H1 (cell line): ENCODE measurements around the gene ATXN7. TPM values are rescaled to one million over a fixed set of nuclear protein-coding genes. Genes with fewer than 3 reads are reported as not detected.

Source experiments
- CTCF ChIA-PET: fragments of 300-600 bp; sonication (Branson Sonifier 250); formaldehyde crosslinking; loops from one replicate; lab custom pipeline; 2021; ENCODE audit not compliant: partially characterized antibody; lab: Charles Lee
- POLR2A ChIA-PET: fragments of 300-600 bp; sonication (Branson Sonifier 250); formaldehyde crosslinking; loops from one replicate; lab custom pipeline; 2021; ENCODE audit warnings: inconsistent platforms; ENCODE audit not compliant: partially characterized antibody; lab: Charles Lee
- DNase-seq, 2 experiments: peaks; one replicate each; pipeline versions ENCODE4 v3.0.0 to v3.0.0-alpha.2; 2010 to 2022; ENCODE audit warnings: low spot score in 2 of 2, low read depth in 1 of 2, mixed read lengths in 1 of 2
- FAIRE-seq: peaks from 2 replicates; lab custom pipeline; 2011; peaks lifted over from hg19 to GRCh38; lab: Jason Lieb, UNC
- H2AFZ ChIP-seq: 2 replicates; pipeline ENCODE4 v1.8.1; 2012; ENCODE audit warnings: low read length, inconsistent platforms
- H2AK5ac ChIP-seq: 2 replicates; pipeline ENCODE4 v1.6.1; 2013; ENCODE audit warnings: low read depth, low read length
- H2BK120ac ChIP-seq: replicated peaks from 2 replicates; pipeline ENCODE3; 2013; ENCODE audit warnings: low read depth, low read length, inconsistent platforms
- H2BK12ac ChIP-seq: 2 replicates; pipeline ENCODE4 v1.6.1; 2013; ENCODE audit warnings: low read depth, low read length
- H2BK15ac ChIP-seq: 2 replicates; pipeline ENCODE4 v1.6.1; 2013; ENCODE audit warnings: low read length
- H2BK20ac ChIP-seq: 2 replicates; pipeline ENCODE4 v1.6.1; 2013; ENCODE audit warnings: low read length
- H2BK5ac ChIP-seq: 2 replicates; pipeline ENCODE4 v1.6.1; 2013; ENCODE audit warnings: low read depth, low read length
- H3K14ac ChIP-seq: 2 replicates; pipeline ENCODE4 v1.6.1; 2013; ENCODE audit warnings: inconsistent platforms; ENCODE audit not compliant: insufficient read length
- H3K18ac ChIP-seq: 2 replicates; pipeline ENCODE4 v1.6.1; 2013; ENCODE audit warnings: low read length; ENCODE audit errors: extremely low read depth
- H3K23ac ChIP-seq: 2 replicates; pipeline ENCODE4 v1.6.1; 2013; ENCODE audit warnings: inconsistent platforms; ENCODE audit not compliant: insufficient read length
- H3K23me2 ChIP-seq: 2 replicates; pipeline ENCODE4 v1.6.1; 2013; ENCODE audit warnings: low read depth, low read length
- H3K27ac ChIP-seq: 2 replicates; pipeline ENCODE4 v1.6.1; 2011; ENCODE audit warnings: low read depth, low read length, inconsistent platforms
- H3K27me3 ChIP-seq, 4 experiments: replicated peaks in 1 of 4; 1 replicate in 1 of 4; 2 replicates in 3 of 4; pipeline versions ENCODE4 v1.6.1 to v1.8.1; 2011 to 2013; ENCODE audit warnings: low read length in 3 of 4, mild to moderate bottlenecking in 3 of 4, inconsistent platforms in 2 of 4, mixed read lengths in 2 of 4, moderate library complexity in 1 of 4; ENCODE audit not compliant: control insufficient read depth in 3 of 4, insufficient read depth in 3 of 4; ENCODE audit errors: extremely low read depth in 1 of 4
- H3K36me3 ChIP-seq, 4 experiments: 2 replicates each; pipeline versions ENCODE4 v1.6.1 to v1.8.1; 2011 to 2013; ENCODE audit warnings: mild to moderate bottlenecking in 4 of 4, low read length in 3 of 4, moderate library complexity in 2 of 4, control low read depth in 1 of 4, inconsistent platforms in 1 of 4; ENCODE audit not compliant: insufficient read depth in 4 of 4, control insufficient read depth in 2 of 4
- H3K4ac ChIP-seq: replicated peaks from 2 replicates; pipeline ENCODE3; 2013; ENCODE audit warnings: low read length, low read depth, mixed read lengths, inconsistent platforms; ENCODE audit not compliant: insufficient read length
- H3K4me1 ChIP-seq, 4 experiments: replicated peaks in 1 of 4; 1 replicate in 1 of 4; 2 replicates in 3 of 4; pipeline versions ENCODE4 v1.6.1 to v1.8.1; 2011 to 2013; ENCODE audit warnings: low read length in 3 of 4, inconsistent platforms in 2 of 4, mixed read lengths in 1 of 4; ENCODE audit not compliant: insufficient read depth in 4 of 4, control insufficient read depth in 3 of 4
- H3K4me2 ChIP-seq, 2 experiments: 2 replicates each; pipeline versions ENCODE4 v1.6.1 to v1.8.1; 2011 to 2013; ENCODE audit warnings: low read depth in 2 of 2, low read length in 2 of 2, control low read depth in 1 of 2, inconsistent platforms in 1 of 2, mild to moderate bottlenecking in 1 of 2; ENCODE audit not compliant: insufficient read depth in 1 of 2
- H3K4me3 ChIP-seq, 4 experiments: fragments of 200-600, 300-600 bp in 1 of 4; sonication (generic), shearing (Covaris generic), sonication (Bioruptor Twin) in 1 of 4; 2 replicates each; pipeline versions ENCODE4 v1.5.1 to v1.8.1; 2011 to 2016; ENCODE audit warnings: low read length in 4 of 4, low read depth in 3 of 4, control low read depth in 2 of 4, inconsistent platforms in 2 of 4, mild to moderate bottlenecking in 2 of 4, mixed read lengths in 1 of 4, moderate library complexity in 1 of 4; ENCODE audit not compliant: insufficient read depth in 2 of 4; ENCODE audit errors: extremely low read depth in 1 of 4
- H3K56ac ChIP-seq: replicated peaks from 2 replicates; pipeline ENCODE3; 2013; ENCODE audit warnings: low read depth, mild to moderate bottlenecking, mixed read lengths, low read length, inconsistent platforms; ENCODE audit not compliant: insufficient read length
- H3K79me1 ChIP-seq: 2 replicates; pipeline ENCODE4 v1.6.1; 2013; ENCODE audit warnings: low read depth, low read length, control low read depth
- H3K79me2 ChIP-seq, 2 experiments: 2 replicates each; pipeline versions ENCODE4 v1.6.1 to v1.8.1; 2012 to 2013; ENCODE audit warnings: low read length in 2 of 2, mild to moderate bottlenecking in 2 of 2, inconsistent platforms in 1 of 2; ENCODE audit not compliant: insufficient read depth in 2 of 2, control insufficient read depth in 1 of 2
- H3K9ac ChIP-seq, 4 experiments: replicated peaks in 1 of 4; 1 replicate in 1 of 4; 2 replicates in 3 of 4; pipeline versions ENCODE4 v1.6.1 to v1.8.1; 2011 to 2013; ENCODE audit warnings: low read depth in 3 of 4, low read length in 3 of 4, control low read depth in 2 of 4, mild to moderate bottlenecking in 2 of 4, moderate library complexity in 2 of 4, inconsistent platforms in 1 of 4; ENCODE audit errors: extremely low read depth in 1 of 4
- H3K9me3 ChIP-seq, 2 experiments: 2 replicates each; pipeline versions ENCODE4 v1.6.1 to v1.8.1; 2012 to 2013; ENCODE audit warnings: mild to moderate bottlenecking in 2 of 2, moderate library complexity in 2 of 2, control low read depth in 1 of 2, inconsistent platforms in 1 of 2, low read depth in 1 of 2, low read length in 1 of 2, mixed read lengths in 1 of 2; ENCODE audit not compliant: insufficient read depth in 2 of 2
- H4K20me1 ChIP-seq, 2 experiments: replicated peaks in 1 of 2; 2 replicates each; pipeline versions ENCODE3 to v1.8.1; 2011 to 2013; ENCODE audit warnings: inconsistent platforms in 2 of 2, low read length in 2 of 2, mild to moderate bottlenecking in 1 of 2; ENCODE audit not compliant: insufficient read depth in 2 of 2, control insufficient read depth in 1 of 2
- H4K5ac ChIP-seq: 2 replicates; pipeline ENCODE4 v1.6.1; 2013; ENCODE audit warnings: low read length, low read depth, mixed read lengths, inconsistent platforms; ENCODE audit not compliant: insufficient read length
- H4K8ac ChIP-seq: 2 replicates; pipeline ENCODE4 v1.8.0; 2013; ENCODE audit warnings: mild to moderate bottlenecking, moderate library complexity, low read length, inconsistent platforms; ENCODE audit not compliant: insufficient read depth; ENCODE audit errors: extremely low read depth
- H4K91ac ChIP-seq: replicated peaks from 2 replicates; pipeline ENCODE3; 2013; ENCODE audit warnings: low read length, mixed read lengths, inconsistent platforms; ENCODE audit not compliant: insufficient read length
- CHD1 ChIP-seq: IDR thresholded peaks from 2 replicates; pipeline ENCODE4 v1.6.1; 2012; ENCODE audit warnings: low read depth, low read length, improper control_type of control experiment
- RXRA ChIP-seq: IDR thresholded peaks from 2 replicates; pipeline ENCODE4 v1.6.1; 2011; ENCODE audit warnings: low read depth, mild to moderate bottlenecking, low read length, moderate library complexity; ENCODE audit not compliant: insufficient read depth
- WGBS, 2 experiments: shearing (Covaris generic) in 1 of 2; methylation state at CpG; one replicate each; pipeline versions ENCODE4 v1.1.6 to v1.1.7; 2013 to 2015; ENCODE audit warnings: low lambda C conversion rate in 2 of 2, mixed read lengths in 2 of 2, inconsistent platforms in 1 of 2, low coverage in 1 of 2, missing lambda C conversion rate in 1 of 2; ENCODE audit not compliant: insufficient replicate concordance in 2 of 2, insufficient coverage in 1 of 2, insufficient read length in 1 of 2; ENCODE audit errors: extremely low coverage in 1 of 2, missing lambda C conversion rate in 1 of 2; 5-methylcytosine and 5-hydroxymethylcytosine counted together
- polyA plus RNA-seq, 7 experiments: library from polyadenylated mRNA; depleted of rRNA in 3 of 7; stranded (reverse) in 5 of 7; unstranded in 2 of 7; fragments of >200 nt in 5 of 7; fragments of 200-250 nt in 2 of 7; gene quantifications; 1 replicate in 5 of 7; 2 replicates in 1 of 7; 4 replicates in 1 of 7; pipeline versions ENCODE4 v1.2.1 to v1.2.3, GENCODE V29; 2011 to 2013; ENCODE audit warnings: missing spikeins in 2 of 7, mixed read lengths in 2 of 7
- total RNA-seq: library from RNA; stranded (reverse); fragmentation: NEBNext Ultra II Directional; extraction: Animal tissue kit (Norgen Biotek cat#: 25700); gene quantifications from 2 replicates; pipeline ENCODE4 v1.2.1, GENCODE V29; 2021

Gene ATXN7
- total and polyA plus RNA-seq, 2 of the 8 experiments (the other 6 are each of a cell fraction or from before 2014, with no cell fraction given): 15.5 to 16.8 TPM

GRCh38 chr3:64033069-64033468, 169.4 kb downstream of the ATXN7 start:
- no peak overlapping the region for H2BK20ac ChIP-seq
- WGBS, 2 experiments: 93% methylated on average over 2 of the region's 2 CpGs; no CpG with 5 or more reads in 1 of the 2 experiments
- no peak overlapping the region for H3K27ac ChIP-seq
- no peaks in the 10 kb centered on the region for H3K79me2 ChIP-seq
- no peak overlapping the region for H2BK12ac ChIP-seq
- ChIA-PET CTCF (interaction anchor here (0.6 to 3.3 kb wide), 4 partner anchors 8 to 451 kb away, joined by 3 to 19 read pairs (median 4); no protein-coding TSS in a partner anchor), POLR2A (no interaction called here)
- no peak overlapping the region for H3K23ac ChIP-seq
- no peak overlapping the region for H3K56ac ChIP-seq
- H2AFZ ChIP-seq: no peak overlapping the region
- H3K18ac ChIP-seq: no peak overlapping the region
- no peak overlapping the region for H3K9ac ChIP-seq
- H3K23me2 ChIP-seq: no peaks in the 10 kb centered on the region
- H4K91ac ChIP-seq: no peak overlapping the region
- DNase-seq (no peak), FAIRE-seq (no peak)
- H4K8ac ChIP-seq: no peak overlapping the region
- no peak overlapping the region for H3K14ac ChIP-seq
- H2BK15ac ChIP-seq: no peak overlapping the region
- H3K36me3 ChIP-seq: no peaks in the 10 kb centered on the region
- H2BK120ac ChIP-seq: no peak overlapping the region
- H3K9me3 ChIP-seq: no peaks in the 10 kb centered on the region
- no peak overlapping the region for H3K4me3 ChIP-seq
- H2AK5ac ChIP-seq: no peak overlapping the region
- H3K4ac ChIP-seq: no peak overlapping the region
- no peaks in the 10 kb centered on the region for H3K27me3 ChIP-seq
- no peak overlapping the region for H2BK5ac ChIP-seq
- no peaks in the 10 kb centered on the region for H4K20me1 ChIP-seq
- H3K4me2 ChIP-seq: no peak overlapping the region
- no peaks in the 10 kb centered on the region for H3K79me1 ChIP-seq
- no peak overlapping the region for H4K5ac ChIP-seq
- TF ChIP-seq RXRA: no peak
- no peak for TF ChIP-seq CHD1
- peaks cover 0 to 7% (median 3%) of the 10 kb centered on the region in 4 experiments; a peak in 5 of 7 replicates for H3K4me1 ChIP-seq
